Measurements from ENCODE around the gene PCDHGA8. TPM values are rescaled to one million over a fixed set of nuclear protein-coding genes. Genes with fewer than 3 reads are reported as not detected.
"Not testable (repeated sequence)": the region's sequence is repeated elsewhere in the genome, so short reads cannot be mapped to it uniquely, and the experiment has no call there.

The PCDHGA8 gene
- total RNA-seq, 1 donor from 2014 or later = 1.5 TPM

GRCh38 chr5:141387557-141388311, 4.7 kb upstream of the PCDHGA8 start, which contains the start of gene PCDHGB4:
PCDHGB4 (plus strand) TSS chr5:141387698; CDS start chr5:141387885, 187 bp downstream.
- H3K27ac ChIP-seq; H3K36me3 ChIP-seq; H3K4me1 ChIP-seq; DNase-seq; intact Hi-C loops (cut with DNase I): not testable (repeated sequence)
- peak; percentile 78 to 93 for ATAC-seq
- H3K9me3 ChIP-seq = peaks cover 84% of the 10 kb centered on the region
- H3K4me3 ChIP-seq = peak within 1 kb of the TSS; percentile 26
- H3K27me3 ChIP-seq (ENCODE audit: low read depth) = peaks cover 21% of the 10 kb centered on the region
- peak; percentile 37 for TF ChIP-seq CTCF (IDR thresholded peaks at IDR 0.05)

GRCh38 chr5:141388661-141389060, 3.8 kb upstream of the PCDHGA8 start:
- H3K9me3 ChIP-seq = peaks cover 84% of the 10 kb centered on the region
- H3K4me3 ChIP-seq = no peak overlapping the region
- no peaks in the 10 kb centered on the region for H3K36me3 ChIP-seq
- TF ChIP-seq CTCF (IDR thresholded peaks at IDR 0.05) = no peak
- DNase-seq (no peak), ATAC-seq (no peak)
- no peaks in the 10 kb centered on the region for H3K4me1 ChIP-seq
- H3K27ac ChIP-seq = no peak overlapping the region
- peaks cover 23% of the 10 kb centered on the region for H3K27me3 ChIP-seq (ENCODE audit: low read depth)
- intact Hi-C loops (cut with DNase I) = no loop called here

GRCh38 chr5:141389153-141390042, 3.0 kb upstream of the PCDHGA8 start:
- no peak overlapping the region for H3K27ac ChIP-seq
- no peaks in the 10 kb centered on the region for H3K4me1 ChIP-seq
- H3K36me3 ChIP-seq = no peaks in the 10 kb centered on the region
- intact Hi-C loops (cut with DNase I) = no loop called here
- DNase-seq (no peak), ATAC-seq (no peak)
- H3K27me3 ChIP-seq (ENCODE audit: low read depth) = peaks cover 27% of the 10 kb centered on the region
- no peak overlapping the region for H3K4me3 ChIP-seq
- no peak for TF ChIP-seq CTCF (IDR thresholded peaks at IDR 0.05)
- peaks cover 83% of the 10 kb centered on the region for H3K9me3 ChIP-seq

- DNase-seq = no peak
- Histone ChIP-seq H3K36me3 (no peaks in the 10 kb centered on the region), H3K27ac (no peak overlapping the region), H3K27me3 (ENCODE audit: low read depth) (peaks cover 48% of the 10 kb centered on the region), H3K4me3 (no peak overlapping the region), H3K4me1 (no peaks in the 10 kb centered on the region), H3K9me3 (peaks cover 79% of the 10 kb centered on the region)
- TF ChIP-seq CTCF (IDR thresholded peaks at IDR 0.05) = no peak
- intact Hi-C loops (cut with DNase I) = no loop called here
- ATAC-seq = no peak
Observed at GRCh38 chr5:141393267-141393666, 834 bp downstream of the PCDHGA8 start.

- H3K9me3 ChIP-seq = peaks cover 77% of the 10 kb centered on the region
- ATAC-seq; H3K36me3 ChIP-seq; intact Hi-C loops (cut with DNase I); DNase-seq; H3K4me1 ChIP-seq; H3K4me3 ChIP-seq; H3K27ac ChIP-seq: not testable (repeated sequence)
- peaks cover 53% of the 10 kb centered on the region for H3K27me3 ChIP-seq (ENCODE audit: low read depth)
Observed at GRCh38 chr5:141394401-141395187, 2.2 kb downstream of the PCDHGA8 start.
